ENCODE data around the gene SCAP.

The SCAP gene

DNA sequence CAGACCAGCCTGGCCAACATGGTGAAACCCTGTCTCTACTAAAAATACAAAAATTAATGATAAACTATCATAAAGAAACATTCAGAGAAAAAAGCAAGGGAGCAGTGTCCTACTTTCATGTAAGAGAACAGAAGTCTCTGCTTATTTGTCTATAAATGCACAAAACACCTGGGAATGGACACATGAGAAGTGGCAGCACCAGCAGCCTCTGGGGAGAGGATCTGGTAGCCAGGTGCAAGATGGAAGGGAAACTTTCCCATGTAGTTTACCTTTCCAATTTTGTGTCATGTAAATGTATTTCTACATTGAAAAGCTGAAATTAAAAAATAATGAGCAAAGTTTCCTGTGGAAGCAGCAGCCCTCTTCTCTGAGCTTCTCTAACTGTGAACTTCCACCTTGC, 18.8 kb downstream of the SCAP start:
- no peak for DNase-seq
- H3K4me3 ChIP-seq (ENCODE audit: low read depth, low read length): no peak overlapping the region
- TF ChIP-seq, protein P1, sequence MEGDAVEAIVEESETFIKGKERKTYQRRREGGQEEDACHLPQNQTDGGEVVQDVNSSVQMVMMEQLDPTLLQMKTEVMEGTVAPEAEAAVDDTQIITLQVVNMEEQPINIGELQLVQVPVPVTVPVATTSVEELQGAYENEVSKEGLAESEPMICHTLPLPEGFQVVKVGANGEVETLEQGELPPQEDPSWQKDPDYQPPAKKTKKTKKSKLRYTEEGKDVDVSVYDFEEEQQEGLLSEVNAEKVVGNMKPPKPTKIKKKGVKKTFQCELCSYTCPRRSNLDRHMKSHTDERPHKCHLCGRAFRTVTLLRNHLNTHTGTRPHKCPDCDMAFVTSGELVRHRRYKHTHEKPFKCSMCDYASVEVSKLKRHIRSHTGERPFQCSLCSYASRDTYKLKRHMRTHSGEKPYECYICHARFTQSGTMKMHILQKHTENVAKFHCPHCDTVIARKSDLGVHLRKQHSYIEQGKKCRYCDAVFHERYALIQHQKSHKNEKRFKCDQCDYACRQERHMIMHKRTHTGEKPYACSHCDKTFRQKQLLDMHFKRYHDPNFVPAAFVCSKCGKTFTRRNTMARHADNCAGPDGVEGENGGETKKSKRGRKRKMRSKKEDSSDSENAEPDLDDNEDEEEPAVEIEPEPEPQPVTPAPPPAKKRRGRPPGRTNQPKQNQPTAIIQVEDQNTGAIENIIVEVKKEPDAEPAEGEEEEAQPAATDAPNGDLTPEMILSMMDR (IDR thresholded peaks at IDR 0.05; ENCODE audit: low read depth, low read length): no peak
- no peaks in the 10 kb centered on the region for H3K9me3 ChIP-seq
- no peaks in the 10 kb centered on the region for H3K36me3 ChIP-seq
- no peaks in the 10 kb centered on the region for H3K27me3 ChIP-seq
- no peaks in the 10 kb centered on the region for H3K4me1 ChIP-seq

- H3K36me3 ChIP-seq: no peaks in the 10 kb centered on the region
Measured at GRCh38 chr3:47455806-47456452, 19.8 kb downstream of the SCAP start.

DNA sequence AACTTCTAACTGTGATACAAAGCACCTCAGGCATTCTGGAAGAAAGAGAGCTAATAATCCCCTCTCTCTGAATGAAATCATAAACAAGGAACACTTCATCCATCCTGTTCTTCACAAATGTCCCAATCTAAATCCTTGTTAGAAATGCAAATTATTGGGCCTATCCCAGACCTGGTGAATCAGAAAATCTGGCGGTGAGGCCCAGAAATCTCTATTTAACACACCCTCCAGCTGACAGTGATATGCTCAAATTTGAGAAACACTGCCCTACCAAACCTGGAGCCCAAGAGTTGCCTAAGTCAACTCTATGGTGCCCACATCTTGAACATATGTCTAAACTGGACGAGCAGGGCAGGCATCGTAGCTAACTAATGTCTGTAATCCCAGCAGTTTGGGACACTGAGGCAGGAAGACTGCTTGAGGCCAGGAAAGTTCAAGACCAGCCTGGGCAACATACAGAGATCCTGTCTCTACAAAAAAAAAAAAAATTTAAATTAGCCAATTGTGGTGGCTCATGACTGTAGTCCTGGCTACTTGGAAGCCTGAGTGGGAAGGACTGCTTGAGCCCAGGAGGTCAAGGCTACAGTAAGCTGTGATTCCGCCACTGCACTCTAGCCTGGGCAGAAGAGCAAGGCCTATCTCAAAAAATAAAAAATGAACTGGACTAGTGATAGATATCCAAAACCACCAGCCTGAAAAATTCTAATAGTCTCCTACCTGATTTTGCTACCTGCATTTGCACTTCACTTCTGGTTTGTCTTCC, 23.1 kb downstream of the SCAP start:
- Histone ChIP-seq H3K9me3 (no peaks in the 10 kb centered on the region), H3K27me3 (no peaks in the 10 kb centered on the region), H3K4me1 (no peaks in the 10 kb centered on the region), H3K36me3 (no peaks in the 10 kb centered on the region), H3K4me3 (ENCODE audit: low read depth, low read length) (no peak overlapping the region)
- no peak for DNase-seq
- TF ChIP-seq, protein P1 (IDR thresholded peaks at IDR 0.05; ENCODE audit: low read depth, low read length): no peak

More at GRCh38 chr3:47455806-47456452, 19.8 kb downstream of the SCAP start:
- Histone ChIP-seq H3K9me3 (no peaks in the 10 kb centered on the region), H3K27me3 (no peaks in the 10 kb centered on the region), H3K4me1 (no peaks in the 10 kb centered on the region), H3K4me3 (ENCODE audit: low read depth, low read length) (no peak overlapping the region)
- DNase-seq: no peak
- TF ChIP-seq, protein P1 (IDR thresholded peaks at IDR 0.05; ENCODE audit: low read depth, low read length): no peak

DNA sequence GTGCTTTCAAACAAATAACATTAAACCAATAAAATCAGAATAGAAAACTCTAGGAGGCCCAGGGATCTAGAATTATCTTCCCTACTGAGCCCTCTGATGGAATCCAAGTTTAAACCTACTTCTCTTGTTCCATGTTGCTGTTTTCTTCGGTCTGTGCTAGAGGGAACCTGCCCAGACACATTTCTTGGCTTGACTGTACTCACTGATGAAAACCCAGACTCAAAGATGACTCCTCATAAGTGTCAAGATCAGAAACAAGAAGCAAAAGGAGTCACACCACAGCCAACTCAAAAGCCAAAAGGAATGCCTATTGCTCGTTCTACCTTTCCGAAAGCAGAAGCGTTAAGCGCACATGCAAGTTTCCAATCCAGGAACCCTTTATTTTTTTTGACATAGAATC, 31.6 kb downstream of the SCAP start:
- Histone ChIP-seq H3K27me3 (no peaks in the 10 kb centered on the region), H3K4me3 (ENCODE audit: low read depth, low read length) (no peak overlapping the region), H3K4me1 (no peaks in the 10 kb centered on the region), H3K9me3 (no peaks in the 10 kb centered on the region), H3K36me3 (no peaks in the 10 kb centered on the region)
- TF ChIP-seq, protein P1 (IDR thresholded peaks at IDR 0.05; ENCODE audit: low read depth, low read length): no peak
- no peak for DNase-seq

GRCh38 chr3:47443611-47443995, 32.1 kb downstream of the SCAP start:
- Histone ChIP-seq H3K4me1 (no peaks in the 10 kb centered on the region), H3K4me3 (ENCODE audit: low read depth, low read length) (no peak overlapping the region), H3K27me3 (no peaks in the 10 kb centered on the region), H3K9me3 (no peaks in the 10 kb centered on the region), H3K36me3 (no peaks in the 10 kb centered on the region)
- no peak for DNase-seq
- TF ChIP-seq, protein P1 (IDR thresholded peaks at IDR 0.05; ENCODE audit: low read depth, low read length): no peak

Data from BE2C (cell line).